Neural cell (in vitro differentiated cells): ENCODE data around the gene PTTG1IP.

Experiments
- EP300 ChIP-seq: fragments of 450-650 bp; conservative IDR thresholded peaks from 2 replicates; pipeline ENCODE4 v1.6.1; 2014; ENCODE audit warnings: antibody characterized with exemption, mild to moderate bottlenecking, moderate library complexity; ENCODE audit not compliant: poor library complexity, severe bottlenecking
- EZH2 ChIP-seq: fragments of 200-600, 300-800 bp; shearing (Covaris generic), sonication (generic); IDR thresholded peaks from 2 replicates; pipeline ENCODE4 v1.6.1; 2014; ENCODE audit warnings: antibody characterized with exemption, low read length, borderline replicate concordance, mild to moderate bottlenecking; ENCODE audit not compliant: insufficient read depth, poor library complexity, severe bottlenecking
- MXI1 ChIP-seq: fragments of 450-650 bp; conservative IDR thresholded peaks from 2 replicates; pipeline ENCODE4 v1.6.1; 2014; ENCODE audit warnings: antibody characterized with exemption, mild to moderate bottlenecking; ENCODE audit not compliant: poor library complexity, severe bottlenecking
- POLR2AphosphoS5 ChIP-seq: IDR thresholded peaks from 2 replicates; pipeline ENCODE4 v1.6.1; 2012
- RAD21 ChIP-seq: fragments of 450-650 bp; conservative IDR thresholded peaks from 2 replicates; pipeline ENCODE4 v1.6.1; 2014; ENCODE audit warnings: antibody characterized with exemption, mild to moderate bottlenecking, moderate library complexity
- SMC3 ChIP-seq: fragments of 450-650 bp; conservative IDR thresholded peaks from 2 replicates; pipeline ENCODE4 v1.6.1; 2014; ENCODE audit warnings: antibody characterized with exemption, mild to moderate bottlenecking, moderate library complexity; ENCODE audit not compliant: poor library complexity
- TAF1 ChIP-seq: IDR thresholded peaks from 2 replicates; pipeline ENCODE4 v1.6.1; 2012; ENCODE audit warnings: low read depth
- TF ChIP-seq, protein P1 (sequence below): fragments of 450-650 bp; IDR thresholded peaks from 2 replicates; pipeline ENCODE4 v1.5.1; 2014; ENCODE audit warnings: antibody characterized with exemption, mild to moderate bottlenecking, moderate library complexity; ENCODE audit not compliant: poor library complexity, severe bottlenecking
- TF ChIP-seq, protein P2 (sequence below): IDR thresholded peaks from 2 replicates; pipeline ENCODE4 v1.6.1; 2012; ENCODE audit warnings: borderline replicate concordance

DNA sequence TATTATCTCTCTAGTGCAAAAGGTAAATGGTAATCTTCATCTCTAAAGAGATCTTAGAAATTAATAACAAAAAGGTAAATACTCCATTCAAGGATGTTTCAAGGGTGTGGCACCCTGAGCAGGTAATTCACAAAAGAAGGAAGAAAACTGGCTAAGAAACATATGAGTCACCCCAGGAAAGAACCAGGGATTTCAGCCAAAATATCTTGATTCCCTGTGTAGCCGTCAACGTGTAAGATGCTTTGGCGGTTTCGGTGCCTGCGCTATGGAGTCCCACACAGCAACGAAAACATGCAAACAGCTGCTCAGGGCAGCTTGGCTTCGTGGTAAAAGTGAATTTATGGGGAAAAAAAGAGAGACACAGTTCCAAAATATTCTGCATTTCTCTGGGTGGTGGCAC, 43.5 kb upstream of the PTTG1IP start:
- TF ChIP-seq, protein P1, sequence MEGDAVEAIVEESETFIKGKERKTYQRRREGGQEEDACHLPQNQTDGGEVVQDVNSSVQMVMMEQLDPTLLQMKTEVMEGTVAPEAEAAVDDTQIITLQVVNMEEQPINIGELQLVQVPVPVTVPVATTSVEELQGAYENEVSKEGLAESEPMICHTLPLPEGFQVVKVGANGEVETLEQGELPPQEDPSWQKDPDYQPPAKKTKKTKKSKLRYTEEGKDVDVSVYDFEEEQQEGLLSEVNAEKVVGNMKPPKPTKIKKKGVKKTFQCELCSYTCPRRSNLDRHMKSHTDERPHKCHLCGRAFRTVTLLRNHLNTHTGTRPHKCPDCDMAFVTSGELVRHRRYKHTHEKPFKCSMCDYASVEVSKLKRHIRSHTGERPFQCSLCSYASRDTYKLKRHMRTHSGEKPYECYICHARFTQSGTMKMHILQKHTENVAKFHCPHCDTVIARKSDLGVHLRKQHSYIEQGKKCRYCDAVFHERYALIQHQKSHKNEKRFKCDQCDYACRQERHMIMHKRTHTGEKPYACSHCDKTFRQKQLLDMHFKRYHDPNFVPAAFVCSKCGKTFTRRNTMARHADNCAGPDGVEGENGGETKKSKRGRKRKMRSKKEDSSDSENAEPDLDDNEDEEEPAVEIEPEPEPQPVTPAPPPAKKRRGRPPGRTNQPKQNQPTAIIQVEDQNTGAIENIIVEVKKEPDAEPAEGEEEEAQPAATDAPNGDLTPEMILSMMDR, result no peak
- TF ChIP-seq POLR2AphosphoS5, result no peak
- TF ChIP-seq, protein P2, sequence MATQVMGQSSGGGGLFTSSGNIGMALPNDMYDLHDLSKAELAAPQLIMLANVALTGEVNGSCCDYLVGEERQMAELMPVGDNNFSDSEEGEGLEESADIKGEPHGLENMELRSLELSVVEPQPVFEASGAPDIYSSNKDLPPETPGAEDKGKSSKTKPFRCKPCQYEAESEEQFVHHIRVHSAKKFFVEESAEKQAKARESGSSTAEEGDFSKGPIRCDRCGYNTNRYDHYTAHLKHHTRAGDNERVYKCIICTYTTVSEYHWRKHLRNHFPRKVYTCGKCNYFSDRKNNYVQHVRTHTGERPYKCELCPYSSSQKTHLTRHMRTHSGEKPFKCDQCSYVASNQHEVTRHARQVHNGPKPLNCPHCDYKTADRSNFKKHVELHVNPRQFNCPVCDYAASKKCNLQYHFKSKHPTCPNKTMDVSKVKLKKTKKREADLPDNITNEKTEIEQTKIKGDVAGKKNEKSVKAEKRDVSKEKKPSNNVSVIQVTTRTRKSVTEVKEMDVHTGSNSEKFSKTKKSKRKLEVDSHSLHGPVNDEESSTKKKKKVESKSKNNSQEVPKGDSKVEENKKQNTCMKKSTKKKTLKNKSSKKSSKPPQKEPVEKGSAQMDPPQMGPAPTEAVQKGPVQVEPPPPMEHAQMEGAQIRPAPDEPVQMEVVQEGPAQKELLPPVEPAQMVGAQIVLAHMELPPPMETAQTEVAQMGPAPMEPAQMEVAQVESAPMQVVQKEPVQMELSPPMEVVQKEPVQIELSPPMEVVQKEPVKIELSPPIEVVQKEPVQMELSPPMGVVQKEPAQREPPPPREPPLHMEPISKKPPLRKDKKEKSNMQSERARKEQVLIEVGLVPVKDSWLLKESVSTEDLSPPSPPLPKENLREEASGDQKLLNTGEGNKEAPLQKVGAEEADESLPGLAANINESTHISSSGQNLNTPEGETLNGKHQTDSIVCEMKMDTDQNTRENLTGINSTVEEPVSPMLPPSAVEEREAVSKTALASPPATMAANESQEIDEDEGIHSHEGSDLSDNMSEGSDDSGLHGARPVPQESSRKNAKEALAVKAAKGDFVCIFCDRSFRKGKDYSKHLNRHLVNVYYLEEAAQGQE, result no peak
- no peak for TF ChIP-seq TAF1
- TF ChIP-seq MXI1, result no peak
- no peak for TF ChIP-seq EP300
- TF ChIP-seq SMC3, result no peak
- TF ChIP-seq RAD21, result no peak
- TF ChIP-seq EZH2, result no peak
